A549 (cell line): ENCODE data around the gene SPATA9.

Source experiments
- CBX8 ChIP-seq: fragments of 200-600 bp; sonication (generic); IDR thresholded peaks from 2 replicates; pipeline ENCODE4 v1.6.1; 2016
- ZNF302 ChIP-seq: fragments of 250-450 bp; sonication (Bioruptor Pico); IDR thresholded peaks from 2 replicates; pipeline ENCODE4 v1.9.0; 2021; ENCODE audit warnings: inconsistent platforms, mild to moderate bottlenecking, moderate library complexity
- TF ChIP-seq, protein P1 (sequence below): fragments of 200-600 bp; sonication (generic); IDR thresholded peaks from 2 replicates; pipeline ENCODE4 v1.6.1; 2016; ENCODE audit warnings: antibody characterized with exemption, mild to moderate bottlenecking, moderate library complexity

DNA sequence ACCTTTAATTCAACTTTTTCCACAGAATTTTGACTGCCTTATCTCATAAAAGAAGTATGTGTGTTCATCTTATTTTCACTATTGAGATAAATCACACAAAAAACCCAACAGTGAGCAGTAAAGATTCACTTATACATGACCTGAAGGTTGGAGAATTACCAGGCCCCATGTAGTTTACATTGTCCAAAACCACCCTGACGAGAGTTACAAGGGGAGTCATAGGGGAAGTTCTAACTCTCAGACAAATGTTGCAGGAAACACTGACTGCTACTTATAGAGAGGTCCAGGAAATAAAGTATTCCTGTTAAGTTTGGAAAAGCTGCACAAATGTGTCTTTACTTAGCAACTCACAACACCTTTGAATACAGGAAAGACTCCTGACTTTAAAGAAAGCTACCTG lies 14.1 kb downstream of the SPATA9 start:
- TF ChIP-seq CBX8 (no peak), ZNF302 (CRISPR knock-in tag) (no peak)
- TF ChIP-seq, protein P1, sequence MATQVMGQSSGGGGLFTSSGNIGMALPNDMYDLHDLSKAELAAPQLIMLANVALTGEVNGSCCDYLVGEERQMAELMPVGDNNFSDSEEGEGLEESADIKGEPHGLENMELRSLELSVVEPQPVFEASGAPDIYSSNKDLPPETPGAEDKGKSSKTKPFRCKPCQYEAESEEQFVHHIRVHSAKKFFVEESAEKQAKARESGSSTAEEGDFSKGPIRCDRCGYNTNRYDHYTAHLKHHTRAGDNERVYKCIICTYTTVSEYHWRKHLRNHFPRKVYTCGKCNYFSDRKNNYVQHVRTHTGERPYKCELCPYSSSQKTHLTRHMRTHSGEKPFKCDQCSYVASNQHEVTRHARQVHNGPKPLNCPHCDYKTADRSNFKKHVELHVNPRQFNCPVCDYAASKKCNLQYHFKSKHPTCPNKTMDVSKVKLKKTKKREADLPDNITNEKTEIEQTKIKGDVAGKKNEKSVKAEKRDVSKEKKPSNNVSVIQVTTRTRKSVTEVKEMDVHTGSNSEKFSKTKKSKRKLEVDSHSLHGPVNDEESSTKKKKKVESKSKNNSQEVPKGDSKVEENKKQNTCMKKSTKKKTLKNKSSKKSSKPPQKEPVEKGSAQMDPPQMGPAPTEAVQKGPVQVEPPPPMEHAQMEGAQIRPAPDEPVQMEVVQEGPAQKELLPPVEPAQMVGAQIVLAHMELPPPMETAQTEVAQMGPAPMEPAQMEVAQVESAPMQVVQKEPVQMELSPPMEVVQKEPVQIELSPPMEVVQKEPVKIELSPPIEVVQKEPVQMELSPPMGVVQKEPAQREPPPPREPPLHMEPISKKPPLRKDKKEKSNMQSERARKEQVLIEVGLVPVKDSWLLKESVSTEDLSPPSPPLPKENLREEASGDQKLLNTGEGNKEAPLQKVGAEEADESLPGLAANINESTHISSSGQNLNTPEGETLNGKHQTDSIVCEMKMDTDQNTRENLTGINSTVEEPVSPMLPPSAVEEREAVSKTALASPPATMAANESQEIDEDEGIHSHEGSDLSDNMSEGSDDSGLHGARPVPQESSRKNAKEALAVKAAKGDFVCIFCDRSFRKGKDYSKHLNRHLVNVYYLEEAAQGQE: no peak
